ENCODE measurements around the gene TTC6. TPM values are rescaled to one million over a fixed set of nuclear protein-coding genes. Genes with fewer than 3 reads are reported as not detected.
A peak's percentile ranks its signal among the peaks of the same experiment; 100 is the strongest.

Gene TTC6
- total and polyA plus RNA-seq, 4 donors: 0.50 to 34.4 (median 5.0) TPM

GRCh38 chr14:37606678-37607077, 11.2 kb downstream of the TTC6 start:
- H3K4me1 ChIP-seq (ENCODE audit: control insufficient read depth in 5 of 5, insufficient read depth in 5 of 5, low read length in 5 of 5): peaks cover 0 to 5% (median 0%) of the 10 kb centered on the region in 5 donors
- no peak for TF ChIP-seq CTCF (IDR thresholded peaks at IDR 0.05; ENCODE audit: control extremely low read depth, extremely low read depth)
- no peak overlapping the region for H3K27ac ChIP-seq (ENCODE audit: low read depth in 1 of 2, low read length in 1 of 2)
- H3K4me3 ChIP-seq: no peak overlapping the region
- ATAC-seq (ENCODE audit: insufficient read depth, low FRiP score): no peak
- peaks cover 0 to 12% (median 0%) of the 10 kb centered on the region in 4 donors for H3K9me3 ChIP-seq (ENCODE audit: control insufficient read depth in 4 of 4, insufficient read depth in 3 of 4, low read length in 3 of 4)
- DNase-seq: no peak
- no peak overlapping the region for H3K9ac ChIP-seq (ENCODE audit: insufficient read depth in 1 of 2, low read length in 2 of 2)
- no peaks in the 10 kb centered on the region for H3K36me3 ChIP-seq (ENCODE audit: control insufficient read depth in 4 of 4, insufficient read depth in 4 of 4, low read length in 4 of 4)
- peaks cover 6 to 64% (median 51%) of the 10 kb centered on the region in 3 donors for H3K27me3 ChIP-seq (ENCODE audit: control insufficient read depth in 3 of 3, insufficient read depth in 3 of 3, low read length in 2 of 3)

DNA sequence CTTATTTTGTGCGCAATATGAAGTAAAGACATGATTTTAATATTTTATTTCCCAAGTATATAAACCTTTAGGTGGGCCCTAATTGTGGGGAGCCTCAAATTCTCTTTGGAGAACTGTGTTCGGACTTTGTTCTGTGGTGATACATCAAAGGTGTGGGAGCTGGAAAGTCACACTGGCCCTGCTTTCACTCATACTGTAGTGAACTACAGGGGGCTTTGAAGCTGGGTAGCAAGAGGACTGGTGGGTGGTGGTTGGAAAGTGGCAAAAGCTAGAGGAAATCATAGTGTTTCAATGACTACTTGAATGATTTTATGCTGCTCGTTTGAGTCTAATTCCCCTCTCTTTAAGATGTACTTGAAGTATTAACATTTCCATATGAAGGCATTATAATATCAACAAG, 13.2 kb downstream of the TTC6 start:
- DNase-seq (no peak), ATAC-seq (ENCODE audit: insufficient read depth, low FRiP score) (no peak)
- H3K36me3 ChIP-seq (ENCODE audit: control insufficient read depth in 4 of 4, insufficient read depth in 4 of 4, low read length in 4 of 4): no peaks in the 10 kb centered on the region
- no peaks in the 10 kb centered on the region for H3K4me1 ChIP-seq (ENCODE audit: control insufficient read depth in 5 of 5, insufficient read depth in 5 of 5, low read length in 5 of 5)
- H3K4me3 ChIP-seq: no peak overlapping the region
- WGBS, 2 donors: 74 to 79% methylated on average over 3 of the region's 3 CpGs
- no peak overlapping the region for H3K9ac ChIP-seq (ENCODE audit: insufficient read depth in 1 of 2, low read length in 2 of 2)
- peaks cover 3 to 46% (median 39%) of the 10 kb centered on the region in 3 donors for H3K27me3 ChIP-seq (ENCODE audit: control insufficient read depth in 3 of 3, insufficient read depth in 3 of 3, low read length in 2 of 3)
- no peak overlapping the region for H3K27ac ChIP-seq (ENCODE audit: low read depth in 1 of 2, low read length in 1 of 2)
- H3K9me3 ChIP-seq (ENCODE audit: control insufficient read depth in 4 of 4, insufficient read depth in 3 of 4, low read length in 3 of 4): peaks cover 0 to 10% (median 0%) of the 10 kb centered on the region in 4 donors
- no peak for TF ChIP-seq CTCF (IDR thresholded peaks at IDR 0.05; ENCODE audit: control extremely low read depth, extremely low read depth)

GRCh38 chr14:37610945-37611523, 15.6 kb downstream of the TTC6 start:
- H3K9me3 ChIP-seq (ENCODE audit: control insufficient read depth in 4 of 4, insufficient read depth in 3 of 4, low read length in 3 of 4): peaks cover 2 to 13% (median 6%) of the 10 kb centered on the region in 4 donors
- H3K4me3 ChIP-seq: no peak overlapping the region
- no peaks in the 10 kb centered on the region for H3K4me1 ChIP-seq (ENCODE audit: control insufficient read depth in 5 of 5, insufficient read depth in 5 of 5, low read length in 5 of 5)
- no peak overlapping the region for H3K9ac ChIP-seq (ENCODE audit: insufficient read depth in 1 of 2, low read length in 2 of 2)
- no peaks in the 10 kb centered on the region for H3K36me3 ChIP-seq (ENCODE audit: control insufficient read depth in 4 of 4, insufficient read depth in 4 of 4, low read length in 4 of 4)
- 15 to 31% methylated on average over 50 to 52 of the region's 52 CpGs for WGBS, 2 donors
- no peak overlapping the region for H3K27ac ChIP-seq (ENCODE audit: low read depth in 1 of 2, low read length in 1 of 2)
- ATAC-seq (ENCODE audit: insufficient read depth, low FRiP score): peak; percentile 6
- TF ChIP-seq CTCF (IDR thresholded peaks at IDR 0.05; ENCODE audit: control extremely low read depth, extremely low read depth): no peak
- DNase-seq: peak in 2 of 3 donors; percentile 40 to 41
- H3K27me3 ChIP-seq (ENCODE audit: control insufficient read depth in 3 of 3, insufficient read depth in 3 of 3, low read length in 2 of 3): peaks cover 0 to 24% (median 19%) of the 10 kb centered on the region in 3 donors

Data from lung (tissue), 12 donors.